ENCODE results near the gene HSPB6.

Gene HSPB6

DNA sequence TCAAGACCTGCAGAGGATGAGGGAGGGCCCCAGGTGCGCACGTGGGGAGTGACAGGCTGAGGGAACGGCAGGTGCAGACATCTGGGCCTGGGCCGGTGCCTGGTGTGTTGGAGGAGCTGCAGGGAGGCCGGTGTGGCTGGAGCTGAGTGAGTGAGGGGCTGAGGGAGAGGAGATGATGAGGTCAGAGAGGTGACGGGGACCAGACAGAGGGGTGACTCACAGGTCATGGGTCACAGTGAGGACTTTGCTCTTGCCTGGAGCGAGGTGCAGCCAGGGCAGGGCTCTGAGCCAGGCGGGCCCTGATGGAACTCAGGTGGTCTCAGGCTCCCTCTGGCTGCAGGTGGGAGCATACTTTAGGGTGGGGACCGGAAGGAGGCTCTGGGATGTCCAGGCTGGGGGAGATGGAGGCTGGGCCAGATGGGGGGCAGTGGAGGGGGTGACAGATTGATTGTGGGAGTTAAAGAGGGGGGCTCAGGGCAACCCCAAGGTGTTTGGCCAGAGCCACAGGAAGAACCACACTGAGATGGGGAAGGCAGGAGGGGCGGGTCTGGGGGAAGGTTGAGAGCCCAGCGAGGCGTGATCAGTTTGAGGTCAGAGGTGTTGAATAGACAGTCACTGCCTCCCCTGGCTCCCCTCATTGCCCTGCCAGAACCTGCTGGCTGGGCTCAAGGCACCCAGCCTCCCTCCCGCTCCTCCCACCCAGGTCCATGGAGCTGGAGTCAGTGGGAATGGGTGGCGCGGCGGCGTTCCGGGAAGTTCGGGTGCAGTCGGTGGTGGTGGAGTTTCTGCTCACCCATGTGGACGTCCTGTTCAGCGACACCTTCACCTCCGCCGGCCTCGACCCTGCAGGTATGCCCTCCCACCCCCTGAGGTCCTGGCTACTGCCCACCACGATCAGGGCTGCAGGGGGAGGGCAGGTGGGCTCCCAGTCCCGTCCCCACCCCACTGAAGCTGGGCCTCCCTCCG is 26.9 kb upstream of the HSPB6 start:
- Histone ChIP-seq H3K9me3 (ENCODE audit: insufficient read depth, low read depth, low read length) (no peaks in the 10 kb centered on the region), H3K36me3 (ENCODE audit: insufficient read depth, low read depth, low read length) (no peaks in the 10 kb centered on the region), H3K27ac (ENCODE audit: low read length) (no peak overlapping the region), H3K9ac (ENCODE audit: low read depth, low read length) (no peak overlapping the region), H3K27me3 (ENCODE audit: insufficient read depth, low read length) (peaks cover 8% of the 10 kb centered on the region), H3K4me3 (ENCODE audit: low read length) (peak overlapping the region; percentile 60; the same call in 1 of the 2 replicates), H3K4me1 (ENCODE audit: insufficient read depth, low read length) (no peaks in the 10 kb centered on the region)

DNA sequence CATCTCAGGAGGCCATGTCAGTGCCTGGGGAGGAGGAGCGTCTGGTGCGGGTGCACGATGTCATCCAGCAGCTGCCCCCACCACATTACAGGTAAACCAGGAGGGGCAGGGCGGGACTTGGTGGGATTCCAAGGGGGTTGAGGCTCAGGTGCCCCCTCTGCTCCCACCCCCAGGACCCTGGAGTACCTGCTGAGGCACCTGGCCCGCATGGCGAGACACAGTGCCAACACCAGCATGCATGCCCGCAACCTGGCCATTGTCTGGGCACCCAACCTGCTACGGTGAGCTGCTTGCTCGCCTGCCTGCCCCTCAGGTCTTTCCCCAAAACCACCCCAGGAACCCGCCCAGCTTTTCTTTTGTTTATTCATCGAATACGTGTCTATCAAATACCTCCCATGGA is 25.8 kb upstream of the HSPB6 start:
- Histone ChIP-seq H3K9ac (ENCODE audit: low read depth, low read length) (no peak overlapping the region), H3K36me3 (ENCODE audit: insufficient read depth, low read depth, low read length) (no peaks in the 10 kb centered on the region), H3K4me1 (ENCODE audit: insufficient read depth, low read length) (no peaks in the 10 kb centered on the region; the same call in 1 of the 2 replicates), H3K4me3 (ENCODE audit: low read length) (no peak overlapping the region), H3K9me3 (ENCODE audit: insufficient read depth, low read depth, low read length) (no peaks in the 10 kb centered on the region), H3K27me3 (ENCODE audit: insufficient read depth, low read length) (peaks cover 16% of the 10 kb centered on the region), H3K27ac (ENCODE audit: low read length) (no peak overlapping the region)

DNA sequence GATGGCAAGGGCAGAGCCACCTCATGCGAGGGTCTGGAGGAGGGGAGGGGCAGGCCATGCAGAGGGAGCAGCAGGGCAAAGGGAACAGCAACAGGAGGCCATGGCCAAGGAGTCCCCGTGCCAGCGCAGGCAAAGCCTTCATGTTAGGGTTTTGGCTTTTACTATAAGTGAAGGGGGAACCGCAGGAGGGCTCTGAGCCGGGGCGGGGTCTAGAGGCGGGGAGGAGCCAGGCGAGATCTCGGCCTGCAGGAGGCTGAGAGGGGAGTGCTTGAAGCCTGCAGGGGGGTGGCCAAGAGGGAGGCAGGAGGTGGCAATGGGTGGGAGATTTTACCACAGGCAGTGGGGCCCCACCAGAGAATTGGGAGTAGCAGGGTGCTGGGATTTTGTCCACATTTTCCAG is 24.8 kb upstream of the HSPB6 start:
- Histone ChIP-seq H3K9ac (ENCODE audit: low read depth, low read length) (no peak overlapping the region), H3K4me1 (ENCODE audit: insufficient read depth, low read length) (peaks cover 8% of the 10 kb centered on the region; the same call in 1 of the 2 replicates), H3K27me3 (ENCODE audit: insufficient read depth, low read length) (peaks cover 26% of the 10 kb centered on the region), H3K9me3 (ENCODE audit: insufficient read depth, low read depth, low read length) (no peaks in the 10 kb centered on the region), H3K36me3 (ENCODE audit: insufficient read depth, low read depth, low read length) (no peaks in the 10 kb centered on the region), H3K27ac (ENCODE audit: low read length) (no peak overlapping the region), H3K4me3 (ENCODE audit: low read length) (no peak overlapping the region)

DNA sequence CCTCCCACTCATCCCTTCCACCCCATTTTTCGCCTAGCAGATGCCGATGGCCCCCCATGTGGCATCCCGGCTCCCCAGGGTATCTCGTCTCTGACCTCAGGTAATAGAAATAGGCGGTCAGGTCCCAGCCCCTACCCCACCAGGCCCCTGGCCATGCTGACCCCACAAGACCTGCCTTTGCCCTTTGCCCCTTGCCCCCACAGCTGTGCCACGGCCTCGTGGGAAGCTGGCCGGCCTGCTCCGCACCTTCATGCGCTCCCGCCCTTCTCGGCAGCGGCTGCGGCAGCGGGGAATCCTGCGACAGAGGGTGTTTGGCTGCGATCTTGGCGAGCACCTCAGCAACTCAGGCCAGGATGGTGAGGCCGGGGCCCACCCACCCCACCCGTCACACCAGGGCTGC is 23.9 kb upstream of the HSPB6 start:
- Histone ChIP-seq H3K9me3 (ENCODE audit: insufficient read depth, low read depth, low read length) (no peaks in the 10 kb centered on the region), H3K27ac (ENCODE audit: low read length) (no peak overlapping the region), H3K36me3 (ENCODE audit: insufficient read depth, low read depth, low read length) (no peaks in the 10 kb centered on the region), H3K4me1 (ENCODE audit: insufficient read depth, low read length) (peaks cover 8% of the 10 kb centered on the region; the same call in 1 of the 2 replicates), H3K27me3 (ENCODE audit: insufficient read depth, low read length) (peaks cover 29% of the 10 kb centered on the region), H3K4me3 (ENCODE audit: low read length) (no peak overlapping the region), H3K9ac (ENCODE audit: low read depth, low read length) (no peak overlapping the region)

DNA sequence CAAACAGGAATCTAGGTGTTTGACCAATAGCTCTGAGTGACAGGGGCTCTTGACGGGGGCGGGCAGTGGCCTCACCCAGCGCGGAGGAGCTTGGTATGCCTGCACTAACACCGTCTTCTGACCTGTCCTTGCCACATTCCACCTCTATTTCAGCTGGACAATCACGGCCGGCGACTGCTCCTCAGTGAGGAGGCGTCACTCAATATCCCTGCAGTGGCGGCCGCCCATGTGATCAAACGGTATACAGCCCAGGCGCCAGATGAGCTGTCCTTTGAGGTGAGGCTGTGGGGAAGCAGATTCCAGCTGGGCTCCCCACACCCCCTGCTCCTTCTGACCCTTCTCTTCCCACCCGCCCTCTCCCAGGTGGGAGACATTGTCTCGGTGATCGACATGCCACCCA is 23.2 kb upstream of the HSPB6 start:
- H3K4me3 ChIP-seq (ENCODE audit: low read length) = no peak overlapping the region
- H3K9ac ChIP-seq (ENCODE audit: low read depth, low read length) = no peak overlapping the region
- H3K9me3 ChIP-seq (ENCODE audit: insufficient read depth, low read depth, low read length) = no peaks in the 10 kb centered on the region
- peaks cover 8% of the 10 kb centered on the region; the same call in 1 of the 2 replicates for H3K4me1 ChIP-seq (ENCODE audit: insufficient read depth, low read length)
- no peaks in the 10 kb centered on the region for H3K36me3 ChIP-seq (ENCODE audit: insufficient read depth, low read depth, low read length)
- peaks cover 24% of the 10 kb centered on the region for H3K27me3 ChIP-seq (ENCODE audit: insufficient read depth, low read length)
- no peak overlapping the region for H3K27ac ChIP-seq (ENCODE audit: low read length)

DNA sequence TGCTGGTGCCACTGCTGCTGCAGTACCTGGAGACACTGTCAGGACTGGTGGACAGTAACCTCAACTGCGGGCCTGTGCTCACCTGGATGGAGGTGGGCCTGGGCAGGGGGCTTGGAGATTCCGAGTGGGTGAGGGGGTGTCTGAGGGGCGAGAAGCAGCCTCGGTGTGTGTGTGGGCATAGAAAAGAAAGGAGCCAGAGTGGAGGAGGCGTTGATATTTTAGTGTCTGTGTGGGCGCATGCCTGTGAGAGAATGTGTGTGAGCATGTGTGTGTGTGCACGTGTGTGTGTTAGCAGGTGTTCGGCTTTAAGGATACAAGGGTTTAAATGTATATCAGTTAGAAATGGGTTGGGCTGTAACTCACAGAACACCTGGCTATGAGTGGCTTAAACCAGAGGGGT is 22.2 kb upstream of the HSPB6 start:
- no peaks in the 10 kb centered on the region for H3K36me3 ChIP-seq (ENCODE audit: insufficient read depth, low read depth, low read length)
- no peaks in the 10 kb centered on the region for H3K9me3 ChIP-seq (ENCODE audit: insufficient read depth, low read depth, low read length)
- peaks cover 8% of the 10 kb centered on the region; the same call in 1 of the 2 replicates for H3K4me1 ChIP-seq (ENCODE audit: insufficient read depth, low read length)
- H3K9ac ChIP-seq (ENCODE audit: low read depth, low read length) = no peak overlapping the region
- no peak overlapping the region for H3K4me3 ChIP-seq (ENCODE audit: low read length)
- peaks cover 29% of the 10 kb centered on the region for H3K27me3 ChIP-seq (ENCODE audit: insufficient read depth, low read length)
- H3K27ac ChIP-seq (ENCODE audit: low read length) = no peak overlapping the region

DNA sequence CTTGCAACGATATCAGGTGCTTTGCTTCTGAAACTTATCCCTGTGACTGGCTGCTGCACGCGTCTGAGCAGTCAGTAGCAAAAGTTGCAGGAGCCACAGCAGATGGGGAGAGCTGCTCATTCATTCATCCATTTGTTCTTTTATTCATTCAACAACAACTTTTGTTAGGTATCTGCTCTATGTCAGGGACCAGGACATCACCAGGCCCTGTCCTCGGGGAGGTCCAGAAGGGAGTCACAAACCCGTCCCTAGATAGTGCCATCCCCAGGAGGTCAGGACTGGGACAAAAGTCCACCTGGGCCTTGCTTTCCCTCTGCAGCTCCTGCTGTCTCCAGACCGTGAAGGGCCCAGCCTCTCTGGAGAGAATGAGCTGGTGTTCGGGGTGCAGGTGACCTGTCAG is 21.1 kb upstream of the HSPB6 start:
- H3K27ac ChIP-seq (ENCODE audit: low read length) = no peak overlapping the region
- no peak overlapping the region for H3K4me3 ChIP-seq (ENCODE audit: low read length)
- H3K4me1 ChIP-seq (ENCODE audit: insufficient read depth, low read length) = peaks cover 8% of the 10 kb centered on the region; the same call in 1 of the 2 replicates
- no peak overlapping the region for H3K9ac ChIP-seq (ENCODE audit: low read depth, low read length)
- no peaks in the 10 kb centered on the region for H3K36me3 ChIP-seq (ENCODE audit: insufficient read depth, low read depth, low read length)
- H3K27me3 ChIP-seq (ENCODE audit: insufficient read depth, low read length) = peaks cover 35% of the 10 kb centered on the region
- H3K9me3 ChIP-seq (ENCODE audit: insufficient read depth, low read depth, low read length) = no peaks in the 10 kb centered on the region

DNA sequence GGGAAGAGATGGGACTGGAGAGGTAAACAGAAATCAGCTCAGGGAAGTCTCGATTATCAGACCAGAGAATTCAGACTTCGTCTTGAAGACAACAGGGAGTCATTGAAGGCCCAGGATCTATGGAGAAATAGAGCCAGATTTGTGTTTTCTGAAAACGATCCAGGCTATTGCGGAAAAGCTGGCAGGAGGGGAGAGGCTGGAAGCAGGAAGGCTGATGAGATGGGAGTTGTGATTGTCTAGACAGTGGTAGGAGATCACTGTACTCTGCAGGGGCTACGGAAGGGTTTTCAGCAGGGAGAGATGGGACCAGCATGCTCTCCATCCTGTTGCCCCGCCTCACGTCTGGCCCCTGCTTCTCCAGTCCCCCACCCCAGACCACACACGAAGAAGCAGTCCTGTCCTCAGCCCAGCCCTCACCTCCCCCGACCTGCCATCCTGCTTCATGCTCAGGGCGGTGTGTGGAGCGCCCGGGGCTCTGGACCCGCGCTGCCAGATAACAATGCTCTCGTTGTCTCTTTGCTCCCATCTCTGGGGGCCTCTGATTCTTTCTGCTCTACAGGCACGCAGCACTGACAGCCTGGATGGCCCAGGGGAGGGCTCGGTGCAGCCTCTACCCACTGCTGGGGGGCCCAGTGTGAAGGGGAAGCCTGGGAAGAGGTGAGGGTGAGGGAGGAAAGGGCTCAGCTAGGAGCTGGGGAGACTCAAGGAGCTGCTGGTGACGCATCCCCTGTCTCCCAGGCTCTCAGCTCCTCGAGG is 20.4 kb upstream of the HSPB6 start:
- Histone ChIP-seq H3K4me1 (ENCODE audit: insufficient read depth, low read length) (peaks cover 8% of the 10 kb centered on the region; the same call in 1 of the 2 replicates), H3K4me3 (ENCODE audit: low read length) (peak overlapping the region; percentile 40; the same call in 1 of the 2 replicates), H3K27me3 (ENCODE audit: insufficient read depth, low read length) (peaks cover 40% of the 10 kb centered on the region), H3K27ac (ENCODE audit: low read length) (no peak overlapping the region), H3K9me3 (ENCODE audit: insufficient read depth, low read depth, low read length) (no peaks in the 10 kb centered on the region), H3K36me3 (ENCODE audit: insufficient read depth, low read depth, low read length) (no peaks in the 10 kb centered on the region), H3K9ac (ENCODE audit: low read depth, low read length) (no peak overlapping the region)

DNA sequence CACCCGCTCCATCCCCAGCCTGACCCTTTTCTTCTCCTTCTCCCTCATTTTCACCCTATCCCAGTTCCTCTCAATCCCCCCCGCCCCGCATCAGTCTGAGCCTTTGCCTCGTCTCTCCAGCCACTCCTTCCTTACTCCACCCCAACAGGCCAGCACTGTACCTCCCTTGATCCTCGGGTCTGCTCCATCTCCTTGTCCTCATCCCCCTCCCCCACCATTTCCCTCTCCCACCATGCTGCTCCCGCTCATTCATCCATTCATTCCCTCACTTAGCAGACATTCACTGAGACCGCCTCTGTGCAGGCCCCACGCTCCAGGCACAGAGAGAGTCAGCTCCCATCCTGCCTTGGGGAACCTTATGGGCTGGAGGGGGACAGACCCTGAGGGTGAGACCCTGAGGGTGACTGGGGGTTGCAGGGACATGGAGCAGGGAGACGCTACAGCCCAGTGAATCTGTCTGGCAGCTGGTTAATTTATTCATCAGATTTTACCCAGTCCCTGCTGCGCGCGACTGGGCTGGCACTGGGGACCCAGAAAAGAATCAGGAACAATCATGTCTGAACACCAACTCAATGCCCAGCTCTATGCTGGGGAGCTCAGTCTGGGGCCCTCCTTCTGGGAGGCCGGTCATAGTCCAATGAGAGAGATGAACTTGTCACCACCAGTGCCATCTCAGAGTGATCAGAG is 19.4 kb upstream of the HSPB6 start:
- H3K9ac ChIP-seq (ENCODE audit: low read depth, low read length) = peak overlapping the region; percentile 16; the same call in 1 of the 2 replicates
- H3K9me3 ChIP-seq (ENCODE audit: insufficient read depth, low read depth, low read length) = no peaks in the 10 kb centered on the region
- no peak overlapping the region for H3K27ac ChIP-seq (ENCODE audit: low read length)
- H3K27me3 ChIP-seq (ENCODE audit: insufficient read depth, low read length) = peaks cover 40% of the 10 kb centered on the region
- peaks cover 8% of the 10 kb centered on the region; the same call in 1 of the 2 replicates for H3K4me1 ChIP-seq (ENCODE audit: insufficient read depth, low read length)
- H3K4me3 ChIP-seq (ENCODE audit: low read length) = peak overlapping the region; percentile 67
- no peaks in the 10 kb centered on the region for H3K36me3 ChIP-seq (ENCODE audit: insufficient read depth, low read depth, low read length)

DNA sequence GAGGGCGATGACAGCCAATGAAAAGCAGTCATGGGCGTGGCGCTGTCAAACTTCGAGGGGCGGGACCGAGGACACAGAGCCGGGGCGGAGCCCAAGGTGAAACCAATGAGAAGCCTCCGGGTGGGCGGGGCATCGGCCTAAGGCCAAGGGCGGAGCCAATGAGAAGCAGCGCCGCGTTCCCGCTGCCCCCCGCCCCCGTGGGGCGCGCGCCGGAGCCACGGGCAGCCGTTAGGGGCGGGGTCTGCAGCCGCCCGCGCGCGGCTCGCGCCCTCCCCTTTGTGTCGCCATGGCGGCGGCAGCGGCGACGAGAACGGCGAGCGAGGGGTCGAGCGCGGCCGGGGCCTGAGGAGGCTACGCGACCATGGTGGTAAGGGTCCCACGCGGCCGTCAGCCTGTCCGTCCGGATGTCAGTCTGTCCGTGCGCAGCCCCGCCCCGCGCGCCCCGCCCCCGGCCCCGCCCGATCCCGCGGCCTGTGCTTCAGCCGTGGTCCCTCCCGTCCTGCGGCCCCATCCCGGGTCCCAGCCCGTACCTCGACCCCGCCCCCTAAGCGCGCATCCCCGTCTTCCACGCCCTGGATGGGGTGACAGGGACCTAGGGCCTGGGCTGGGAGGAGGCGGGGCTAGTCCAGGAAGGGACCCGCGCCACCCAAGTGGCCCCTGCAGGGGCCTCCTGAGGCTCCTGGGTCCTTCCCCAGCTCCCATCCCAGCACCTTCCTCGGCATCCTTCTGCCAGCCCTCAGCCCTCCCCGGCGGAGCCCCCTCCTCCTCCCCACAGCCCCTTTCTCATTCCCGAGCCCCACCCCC is 18.7 kb upstream of the HSPB6 start, which contains the start of gene ARHGAP33:
Gene ARHGAP33 (plus strand): TSS at position 267 of the 804 bp plus-strand sequence. CDS start 95 bp downstream, at position 362.
- Histone ChIP-seq H3K9ac (ENCODE audit: low read depth, low read length) (peak within 1 kb of the TSS; percentile 16; the same call in 1 of the 2 replicates), H3K4me3 (ENCODE audit: low read length) (peak within 1 kb of the TSS; percentile 67), H3K27me3 (ENCODE audit: insufficient read depth, low read length) (peaks cover 40% of the 10 kb centered on the region), H3K4me1 (ENCODE audit: insufficient read depth, low read length) (peaks cover 8% of the 10 kb centered on the region; the same call in 1 of the 2 replicates), H3K27ac (ENCODE audit: low read length) (no peak within 1 kb of the TSS), H3K36me3 (ENCODE audit: insufficient read depth, low read depth, low read length) (no peaks in the 10 kb centered on the region), H3K9me3 (ENCODE audit: insufficient read depth, low read depth, low read length) (no peaks in the 10 kb centered on the region)

DNA sequence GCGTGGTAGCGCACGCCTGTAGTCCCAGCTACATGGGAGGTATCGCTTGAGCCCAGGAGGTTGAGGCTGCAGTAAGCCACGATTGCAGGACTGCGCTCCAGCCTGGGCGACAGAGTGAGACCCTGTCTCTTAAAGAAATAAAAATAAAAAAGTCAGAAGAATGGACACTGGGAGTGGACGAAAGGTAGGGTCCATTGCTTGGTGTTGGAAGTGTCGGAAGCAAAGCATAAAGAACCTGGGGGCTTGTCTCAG is 18.1 kb upstream of the HSPB6 start:
- Histone ChIP-seq H3K27ac (ENCODE audit: low read length) (no peak overlapping the region), H3K4me1 (ENCODE audit: insufficient read depth, low read length) (peaks cover 8% of the 10 kb centered on the region; the same call in 1 of the 2 replicates), H3K27me3 (ENCODE audit: insufficient read depth, low read length) (peaks cover 40% of the 10 kb centered on the region), H3K4me3 (ENCODE audit: low read length) (peak overlapping the region; percentile 67; the same call in 1 of the 2 replicates), H3K36me3 (ENCODE audit: insufficient read depth, low read depth, low read length) (no peaks in the 10 kb centered on the region), H3K9me3 (ENCODE audit: insufficient read depth, low read depth, low read length) (no peaks in the 10 kb centered on the region), H3K9ac (ENCODE audit: low read depth, low read length) (no peak overlapping the region)
